Stimulated activated CD4-positive, alpha-beta T cell treated with anti-CD3 and anti-CD28 coated beads, TNF-alpha, amount 100 ng/mL, for 4 hours (primary cell): ENCODE results near the gene CXorf51B.
"Not testable (repeated sequence)": the region's sequence is repeated elsewhere in the genome, so short reads cannot be mapped to it uniquely, and the experiment has no call there.

ENCODE experiments used
- DNase-seq, 3 experiments: peaks; one replicate each; pipeline ENCODE4 v3.0.0-alpha.2; 2020; ENCODE audit warnings: low read depth in 3 of 3

Gene CXorf51B

DNA sequence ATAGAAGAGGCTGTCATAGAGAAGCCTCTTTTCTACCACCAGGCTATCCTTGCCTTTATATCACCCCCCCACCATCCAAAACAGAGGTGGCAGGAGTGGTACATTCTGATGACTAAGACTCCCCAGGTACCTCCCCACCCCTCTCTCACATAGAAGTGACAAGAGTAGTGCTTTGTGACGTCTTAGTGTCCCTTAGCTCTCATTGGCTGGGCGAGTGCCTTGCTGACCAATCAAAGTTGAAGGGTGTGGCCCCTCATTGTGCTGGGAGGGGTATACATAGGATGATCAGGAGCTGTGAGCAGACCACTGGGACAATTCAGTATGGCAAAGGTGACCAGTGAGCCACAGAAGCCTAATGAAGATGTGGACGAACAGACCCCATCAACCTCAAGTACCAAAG, at the start of gene CXorf51B:
TSS of gene CXorf51B (plus strand) at position 301 of the 400 bp plus-strand sequence. CDS start at position 322, 21 bp downstream.
- DNase-seq = not testable (repeated sequence)

DNA sequence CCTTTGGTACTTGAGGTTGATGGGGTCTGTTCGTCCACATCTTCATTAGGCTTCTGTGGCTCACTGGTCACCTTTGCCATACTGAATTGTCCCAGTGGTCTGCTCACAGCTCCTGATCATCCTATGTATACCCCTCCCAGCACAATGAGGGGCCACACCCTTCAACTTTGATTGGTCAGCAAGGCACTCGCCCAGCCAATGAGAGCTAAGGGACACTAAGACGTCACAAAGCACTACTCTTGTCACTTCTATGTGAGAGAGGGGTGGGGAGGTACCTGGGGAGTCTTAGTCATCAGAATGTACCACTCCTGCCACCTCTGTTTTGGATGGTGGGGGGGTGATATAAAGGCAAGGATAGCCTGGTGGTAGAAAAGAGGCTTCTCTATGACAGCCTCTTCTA, 5.1 kb downstream of the CXorf51B start, which contains the start of gene CXorf51A:
TSS of gene CXorf51A (minus strand) at position 101 of the 400 bp plus-strand sequence. CDS start at position 80, 21 bp downstream.
- not testable (repeated sequence) for DNase-seq

DNA sequence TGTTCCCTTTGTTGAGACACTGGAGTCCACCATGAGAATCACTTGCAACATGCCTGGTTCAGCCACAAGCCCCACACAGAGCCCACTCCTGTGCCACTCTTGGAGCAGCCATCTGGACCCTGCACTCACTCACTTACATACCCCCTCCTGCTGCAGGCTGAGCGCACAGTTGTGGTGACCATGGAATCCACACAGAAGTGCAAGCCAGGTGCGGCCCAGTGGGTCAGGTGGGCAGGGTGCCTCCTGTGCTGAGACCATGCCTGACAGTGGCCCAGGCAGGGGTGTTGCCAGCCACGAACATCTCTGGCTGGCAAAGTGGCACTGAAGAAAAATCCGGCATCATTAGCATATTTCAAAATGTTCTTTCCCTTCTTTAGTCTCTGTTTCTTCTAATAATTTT, 22.4 kb downstream of the CXorf51B start:
- DNase-seq = no peak

DNA sequence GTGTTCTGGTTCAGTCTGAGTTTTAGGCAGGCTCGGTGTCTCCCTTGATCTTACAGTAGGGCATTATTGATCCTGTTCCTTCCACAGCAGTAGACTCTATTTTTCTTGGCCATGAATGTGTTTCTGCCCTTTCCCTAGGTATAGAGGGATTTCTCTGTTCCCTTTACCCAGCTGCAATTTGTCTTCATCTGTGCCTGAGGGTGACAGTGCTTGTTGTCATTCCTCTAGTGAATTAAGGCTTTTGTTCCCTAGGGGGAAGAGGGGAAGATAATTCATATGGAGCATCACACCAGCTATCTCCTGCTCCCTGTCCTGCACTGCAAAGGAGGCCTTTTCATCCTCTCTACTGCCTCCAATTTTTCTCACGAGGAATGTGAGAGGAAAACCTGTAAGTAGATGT, 44.7 kb downstream of the CXorf51B start:
- no peak for DNase-seq
